K562 (cell line): ENCODE results near the gene GAL3ST2. TPM values are rescaled to one million over a fixed set of nuclear protein-coding genes. Genes with fewer than 3 reads are reported as not detected.
A peak's percentile ranks its signal among the peaks of the same experiment; 100 is the strongest.

Experiments used
- ATAC-seq: fragments of 200-7000 bp; cut with Tn5 transposase; 3 replicates; pipeline ENCODE4 v1.9.1; 2020; ENCODE audit warnings: moderate library complexity
- Bru-seq: library from RNA; stranded (reverse); fragments of 400-500 nt; gene quantifications from one replicate; lab custom pipeline; 2021; lab: Mats Ljungman, UMichigan
- BruChase-seq, 2 experiments: library from RNA; stranded (reverse); fragments of 400-500 nt; gene quantifications; one replicate each; lab custom pipeline; 2021; lab: Mats Ljungman, UMichigan
- BruUV-seq: library from RNA; stranded (reverse); fragments of 400-500 nt; replicated peaks from 2 replicates; lab custom pipeline; 2021; lab: Mats Ljungman, UMichigan
- CTCF ChIA-PET: fragments of 300-600 bp; formaldehyde crosslinking; extraction: SDS; loops from one replicate; lab custom pipeline; 2021; ENCODE audit warnings: low intra/inter-chr PET ratio; lab: Yijun Ruan, JAX
- POLR2A ChIA-PET: fragments of 300-600, 350-650 bp; sonication (Branson Sonifier 250); formaldehyde crosslinking; extraction: SDS; loops from one replicate; lab custom pipeline; 2021; ENCODE audit warnings: antibody characterized with exemption, inconsistent platforms; lab: Yijun Ruan, JAX
- DNase-seq, 4 experiments: peaks; one replicate each; pipeline versions ENCODE4 v3.0.0 to v3.0.0-alpha.2; 2011 to 2018; ENCODE audit warnings: low spot score in 3 of 4, mixed read lengths in 3 of 4; ENCODE audit errors: extremely low read depth in 1 of 4
- FAIRE-seq: peaks from 2 replicates; lab custom pipeline; 2011; peaks lifted over from hg19 to GRCh38; lab: Jason Lieb, UNC
- H2AFZ ChIP-seq: 2 replicates; pipeline ENCODE4 v1.6.0; 2011; ENCODE audit warnings: low read depth, low read length, control low read depth, inconsistent platforms
- H3K27ac ChIP-seq: fragments of 200-600 bp; 3 replicates; pipeline ENCODE4 v1.8.0; 2011; ENCODE audit warnings: low read depth, mild to moderate bottlenecking, control low read depth, inconsistent platforms, low read length, moderate library complexity, mixed read lengths; ENCODE audit errors: extremely low read depth
- H3K27me3 ChIP-seq, 2 experiments: fragments of 300-600 bp in 1 of 2; 2 replicates in 1 of 2; 3 replicates in 1 of 2; pipeline versions ENCODE4 v1.6.0 to v1.8.0; 2011; ENCODE audit warnings: inconsistent platforms in 2 of 2, low read length in 2 of 2, mild to moderate bottlenecking in 1 of 2, mixed read lengths in 1 of 2, moderate library complexity in 1 of 2; ENCODE audit not compliant: control insufficient read depth in 2 of 2, insufficient read depth in 2 of 2
- H3K36me3 ChIP-seq: fragments of 300-600 bp; 3 replicates; pipeline ENCODE4 v1.8.0; 2011; ENCODE audit warnings: mild to moderate bottlenecking, low read length, inconsistent platforms; ENCODE audit not compliant: control insufficient read depth, insufficient read depth
- H3K4me1 ChIP-seq, 2 experiments: fragments of 200-600 bp in 1 of 2; replicated peaks in 1 of 2; 2 replicates in 1 of 2; 3 replicates in 1 of 2; pipeline versions ENCODE4 v1.5.1 to v1.8.0; 2011; ENCODE audit warnings: inconsistent platforms in 2 of 2, low read length in 2 of 2, mild to moderate bottlenecking in 1 of 2, mixed read lengths in 1 of 2, moderate library complexity in 1 of 2; ENCODE audit not compliant: control insufficient read depth in 2 of 2, insufficient read depth in 2 of 2
- H3K4me2 ChIP-seq: 2 replicates; pipeline ENCODE4 v1.6.1; 2011; ENCODE audit warnings: low read length, control low read depth, inconsistent platforms, mixed read lengths; ENCODE audit not compliant: insufficient read depth
- H3K4me3 ChIP-seq: fragments of 200-600 bp; sonication (generic), shearing (Covaris generic); 2 replicates; pipeline ENCODE4 v1.5.1; 2016; ENCODE audit warnings: control low read depth, inconsistent platforms
- H3K79me2 ChIP-seq: fragments of 200-600 bp; 3 replicates; pipeline ENCODE4 v1.8.0; 2011; ENCODE audit warnings: low read length, inconsistent platforms; ENCODE audit not compliant: control insufficient read depth, insufficient read depth
- H3K9ac ChIP-seq, 2 experiments: 2 replicates each; pipeline versions ENCODE4 v1.6.0 to v1.6.1; 2011; ENCODE audit warnings: low read depth in 2 of 2, low read length in 2 of 2, control low read depth in 1 of 2, inconsistent platforms in 1 of 2, mild to moderate bottlenecking in 1 of 2, mixed read lengths in 1 of 2; ENCODE audit not compliant: insufficient read depth in 1 of 2
- H3K9me1 ChIP-seq: one replicate; pipeline ENCODE4 v1.6.0; 2011; ENCODE audit warnings: inconsistent platforms, mild to moderate bottlenecking, low read length, moderate library complexity; ENCODE audit not compliant: control insufficient read depth, insufficient read depth
- H3K9me3 ChIP-seq: replicated peaks from 2 replicates; pipeline ENCODE4 v1.5.1; 2011; ENCODE audit warnings: low read depth, low read length, inconsistent platforms; ENCODE audit not compliant: control insufficient read depth, insufficient read depth
- H4K20me1 ChIP-seq: replicated peaks from 2 replicates; pipeline ENCODE4 v1.6.1; 2011; ENCODE audit warnings: low read length, inconsistent platforms, mixed read lengths; ENCODE audit not compliant: control insufficient read depth, insufficient read depth
- CREB1 ChIP-seq, 2 experiments: sonication (generic) in 1 of 2; formaldehyde crosslinking in 1 of 2; IDR thresholded peaks; 2 replicates each; pipeline versions ENCODE4 v1.6.1 to v1.8.0; 2012 to 2022; ENCODE audit warnings: inconsistent platforms in 1 of 2, mild to moderate bottlenecking in 1 of 2, missing genetic modification reagents in 1 of 2, moderate library complexity in 1 of 2
- DMBX1 ChIP-seq: fragments of 250-450 bp; sonication (Bioruptor Pico); IDR thresholded peaks from 2 replicates; pipeline ENCODE4 v1.8.0; 2022; ENCODE audit warnings: inconsistent platforms, mild to moderate bottlenecking, moderate library complexity, borderline replicate concordance
- ELF2 ChIP-seq: fragments of 250-450 bp; sonication (Bioruptor Pico); IDR thresholded peaks from 2 replicates; pipeline ENCODE4 v1.5.0; 2021; ENCODE audit warnings: mild to moderate bottlenecking
- HDAC1 ChIP-seq, 2 experiments: fragments of 450-650 bp; IDR thresholded peaks; 2 replicates each; pipeline ENCODE4 v1.6.1; 2016 to 2017; ENCODE audit warnings: inconsistent platforms in 1 of 2, mild to moderate bottlenecking in 1 of 2, moderate library complexity in 1 of 2
- MCM2 ChIP-seq: fragments of 450-650 bp; IDR thresholded peaks from 2 replicates; pipeline ENCODE4 v1.6.1; 2017; ENCODE audit warnings: low read depth, mild to moderate bottlenecking
- NCOR1 ChIP-seq: fragments of 450-650 bp; IDR thresholded peaks from 2 replicates; pipeline ENCODE4 v1.6.1; 2016; ENCODE audit warnings: mild to moderate bottlenecking, moderate library complexity
- NFIX ChIP-seq: fragments of 250-450 bp; sonication (Bioruptor Pico); IDR thresholded peaks from 2 replicates; pipeline ENCODE4 v1.4.0; 2020; ENCODE audit warnings: low read depth, mild to moderate bottlenecking, moderate library complexity
- NR2F6 ChIP-seq: fragments of 450-650 bp; formaldehyde crosslinking; IDR thresholded peaks from 2 replicates; pipeline ENCODE4 v1.4.0; 2020; ENCODE audit warnings: mild to moderate bottlenecking
- OTX1 ChIP-seq: fragments of 450-650 bp; formaldehyde crosslinking; IDR thresholded peaks from 2 replicates; pipeline ENCODE4 v1.4.0; 2022; ENCODE audit warnings: mild to moderate bottlenecking
- PRPF4 ChIP-seq: fragments of 200-400 bp; formaldehyde crosslinking; IDR thresholded peaks from one replicate; pipeline ENCODE4 v1.6.1; 2017; ENCODE audit warnings: low read length, low read depth, mild to moderate bottlenecking; ENCODE audit not compliant: insufficient read depth, poor library complexity, severe bottlenecking
- TFAM ChIP-seq: fragments of 250-450 bp; sonication (Bioruptor Pico); conservative IDR thresholded peaks from 2 replicates; pipeline ENCODE4 v1.5.0; 2021; ENCODE audit warnings: mild to moderate bottlenecking, moderate library complexity
- XRCC5 ChIP-seq: fragments of 200-400 bp; formaldehyde crosslinking; IDR thresholded peaks from 2 replicates; pipeline ENCODE4 v1.6.1; 2017; ENCODE audit warnings: low read depth, mild to moderate bottlenecking, low read length
- ZNF12 ChIP-seq: sonication (generic); formaldehyde crosslinking; IDR thresholded peaks from 2 replicates; pipeline ENCODE4 v1.4.0; 2020; ENCODE audit warnings: mild to moderate bottlenecking, missing genetic modification reagents
- ZNF165 ChIP-seq: fragments of 250-450 bp; sonication (Bioruptor Pico); IDR thresholded peaks from 2 replicates; pipeline ENCODE4 v1.4.0; 2020; ENCODE audit warnings: borderline replicate concordance
- ZNF282 ChIP-seq: sonication (generic); formaldehyde crosslinking; IDR thresholded peaks from 2 replicates; pipeline ENCODE4 v1.8.1; 2023; ENCODE audit warnings: missing genetic modification reagents
- ZNF41 ChIP-seq: fragments of 250-450 bp; sonication (Bioruptor Pico); conservative IDR thresholded peaks from 2 replicates; pipeline ENCODE4 v1.4.0; 2020; ENCODE audit warnings: mild to moderate bottlenecking
- ZNF668 ChIP-seq: fragments of 250-450 bp; sonication (Bioruptor Pico); IDR thresholded peaks from 2 replicates; pipeline ENCODE4 v1.8.0; 2022; ENCODE audit warnings: mild to moderate bottlenecking, inconsistent platforms
- ZNF764 ChIP-seq: fragments of 250-450 bp; sonication (Bioruptor Pico); IDR thresholded peaks from 2 replicates; pipeline ENCODE4 v1.4.0; 2020; ENCODE audit warnings: low read depth, mild to moderate bottlenecking, moderate library complexity
- WGBS: fragments of 100-300 bp; shearing (Covaris generic); methylation state at CpG from one replicate; pipeline ENCODE4 v1.1.6; 2016; ENCODE audit warnings: low coverage, mixed read lengths; ENCODE audit not compliant: insufficient coverage; ENCODE audit errors: missing lambda C conversion rate; 5-methylcytosine and 5-hydroxymethylcytosine counted together
- in situ Hi-C: fragments of 300-500 bp; cut with MboI; formaldehyde crosslinking; loops from 4 replicates; pipeline ENCODE4 v1.15.0; 2018; ENCODE audit warnings: inconsistent platforms, mixed read lengths
- intact Hi-C: fragments of 100-400 bp; cut with micrococcal nuclease; formaldehyde crosslinking; loops from 2 replicates; pipeline ENCODE4 v1.14.2; 2022
- long read RNA-seq, 3 experiments: library from polyadenylated mRNA in 2 of 3; library from RNA in 1 of 3; unstranded in 2 of 3; stranded (forward) in 1 of 3; transcript quantifications; one replicate each; pipeline ENCODE4 v2.0.0, GENCODE V29; 2019 to 2022
- polyA minus RNA-seq, 3 experiments: library from RNA; depleted of rRNA, polyadenylated mRNA; stranded (reverse); fragments of >200 nt; gene quantifications; 2 replicates each; pipeline ENCODE4 v1.2.3, GENCODE V29; 2011
- polyA plus RNA-seq, 8 experiments: library from polyadenylated mRNA; depleted of rRNA in 4 of 8; stranded (reverse) in 5 of 8; unstranded in 3 of 8; fragments of >200 nt; fragmentation: Nextera tagmentation in 2 of 8; fragmentation: Illumina TruSeq in 1 of 8; extraction: Ambion mirVana in 2 of 8; extraction: Trizol in 1 of 8; gene quantifications; 2 replicates each; pipeline versions ENCODE4 v1.2.1 to v1.2.3, GENCODE V29; 2011 to 2014; ENCODE audit warnings: inconsistent platforms in 1 of 8, missing spikeins in 1 of 8
- total RNA-seq, 7 experiments: library from RNA; depleted of rRNA in 6 of 7; stranded (reverse); fragments of >200 nt in 6 of 7; fragmentation: Illumina TruSeq in 2 of 7; extraction: Trizol in 2 of 7; gene quantifications; 2 replicates each; pipeline versions ENCODE4 v1.2.1 to v1.2.3, GENCODE V29; 2011 to 2021; ENCODE audit warnings: low replicate concordance in 1 of 7
- TF ChIP-seq, protein P1 (sequence below): sonication (generic); formaldehyde crosslinking; IDR thresholded peaks from 2 replicates; pipeline ENCODE4 v1.9.0; 2022; ENCODE audit warnings: mild to moderate bottlenecking, missing genetic modification reagents

The GAL3ST2 gene
- 0.51 and 1.8 TPM in 2 replicates for total RNA-seq (2011; cell fraction: chromatin; rRNA removed; ENCODE audit: low replicate concordance)
- 1.8 and 2.2 TPM in 2 replicates for total RNA-seq (2011; cell fraction: nucleolus; rRNA removed)
- 1.1 TPM in 1 of 2 replicates, not detected in the other for total RNA-seq (2011; cell fraction: nucleoplasm; rRNA removed)
- 0.61 TPM in 1 of 2 replicates, not detected in the other for total RNA-seq (2014; rRNA removed)
- not detected in 2 replicates for total RNA-seq (2014; rRNA removed; fragmentation: Illumina TruSeq; extraction: Trizol)
- total RNA-seq (2015; rRNA removed; fragmentation: Illumina TruSeq; extraction: Trizol): not detected in 2 replicates
- 0.31 and 0.42 TPM in 2 replicates for total RNA-seq (2021)
- 0.08 TPM in 1 of 2 replicates, not detected in the other for polyA plus RNA-seq (2011; rRNA removed)
- not detected in 2 replicates for polyA plus RNA-seq (2011; cell fraction: cytosol; rRNA removed)
- 0.15 and 0.43 TPM in 2 replicates for polyA plus RNA-seq (2011; cell fraction: nucleus; rRNA removed)
- polyA plus RNA-seq (2012): 0.90 and 1.00 TPM in 2 replicates
- not detected in 2 replicates for polyA plus RNA-seq (2014; fragmentation: Illumina TruSeq; extraction: Trizol)
- polyA plus RNA-seq (2014; fragmentation: Nextera tagmentation; extraction: Ambion mirVana): not detected
- polyA plus RNA-seq (2014; rRNA removed): 0.38 TPM in 1 of 2 replicates, not detected in the other
- not detected in 2 replicates for polyA minus RNA-seq (2011; rRNA and poly(A)+ RNA removed)
- not detected in 2 replicates for polyA minus RNA-seq (2011; cell fraction: cytosol; rRNA and poly(A)+ RNA removed)
- 0.33 and 0.67 TPM in 2 replicates for polyA minus RNA-seq (2011; cell fraction: nucleus; rRNA and poly(A)+ RNA removed)
- percentile 21 among the genes with signal in this experiment for Bru-seq, nascent RNA
- percentile 23 among the genes with signal in this experiment for BruChase-seq, experiment 1, labeled RNA remaining after a 2-hour chase
- percentile 20 among the genes with signal in this experiment for BruChase-seq, experiment 2, labeled RNA remaining after a 6-hour chase
- long read RNA-seq, experiment 1: 0 reads
- long read RNA-seq, experiment 2: 0 reads
- long read RNA-seq, experiment 3: 0 reads

DNA sequence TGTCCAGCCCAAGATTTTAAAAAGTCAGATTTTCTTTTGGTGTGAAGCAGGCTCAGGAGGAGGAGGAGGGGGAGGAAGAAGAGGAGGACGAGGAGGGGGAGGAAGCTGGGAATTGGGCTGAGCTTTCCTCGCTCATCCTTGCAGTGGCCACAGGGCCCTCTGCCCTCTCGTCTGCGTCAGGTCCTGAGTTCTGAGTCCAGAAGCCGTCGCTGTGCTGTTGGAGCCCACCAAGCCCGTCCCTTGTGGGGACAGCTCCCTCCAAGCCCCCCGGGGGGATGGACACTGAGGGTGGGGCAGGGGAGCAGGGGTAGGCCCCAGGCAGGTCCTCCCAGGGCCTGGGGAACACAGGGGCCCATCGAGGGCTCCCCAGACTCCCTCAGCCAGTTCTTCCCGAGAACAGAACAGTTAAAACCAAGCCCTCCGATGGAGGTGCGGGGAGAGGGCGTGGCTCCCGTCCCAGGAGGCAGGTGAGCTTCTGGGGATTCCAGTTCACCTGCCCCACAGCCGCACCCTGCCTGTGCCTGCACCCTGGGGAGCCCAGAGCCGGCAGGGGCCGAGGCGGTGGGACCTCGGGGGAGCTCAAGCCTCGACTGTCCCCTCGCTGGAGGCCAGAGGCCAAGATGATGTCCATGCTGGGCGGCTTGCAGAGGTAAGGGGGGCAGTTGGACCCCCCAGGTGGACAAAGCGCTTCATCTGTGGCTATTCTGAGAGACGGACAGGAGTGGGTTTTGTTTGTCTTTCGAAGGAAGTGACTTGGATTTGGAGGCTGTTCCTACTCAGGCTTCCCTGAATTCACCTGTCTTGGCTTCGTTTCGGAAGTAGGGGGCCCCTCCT lies at the start of gene GAL3ST2:
GAL3ST2 (plus strand) TSS at position 487 of the 834 bp plus-strand sequence; CDS start at position 621, 134 bp downstream.
- intact Hi-C loops (no loop called here), in situ Hi-C loops (no loop called here)
- no peak for FAIRE-seq
- ChIA-PET POLR2A (interaction anchor here (0.6 to 0.7 kb wide), 2 partner anchors 8 to 14 kb away, joined by 3 read pairs; no protein-coding TSS in a partner anchor), CTCF (no interaction called here)
- H3K9me3 ChIP-seq: no peaks in the 10 kb centered on the region
- H3K9ac ChIP-seq: peak within 1 kb of the TSS in 1 of 2 experiments; percentile 26; a peak in 2 of 4 replicates
- BruUV-seq: no TSS peak
- peaks cover 0 to 53% of the 10 kb centered on the region in 2 experiments; a peak in 2 of 5 replicates for H3K4me1 ChIP-seq
- no peaks in the 10 kb centered on the region for H3K36me3 ChIP-seq
- H3K27ac ChIP-seq: no peak within 1 kb of the TSS
- 72% methylated on average over 9 of the region's 27 CpGs for WGBS
- no peak within 1 kb of the TSS for H3K4me3 ChIP-seq
- ATAC-seq: no peak
- no peaks in the 10 kb centered on the region for H3K9me1 ChIP-seq
- H3K4me2 ChIP-seq: no peak within 1 kb of the TSS
- H3K79me2 ChIP-seq: no peaks in the 10 kb centered on the region
- no peak for DNase-seq
- no peak within 1 kb of the TSS for H2AFZ ChIP-seq
- no peaks in the 10 kb centered on the region for H3K27me3 ChIP-seq
- no peaks in the 10 kb centered on the region for H4K20me1 ChIP-seq
- TF ChIP-seq DMBX1 (CRISPR knock-in tag) (no peak), TFAM (CRISPR knock-in tag) (no peak), ZNF12 (CRISPR knock-in tag) (no peak), ELF2 (CRISPR knock-in tag) (no peak), XRCC5 (no peak), NR2F6 (CRISPR knock-in tag) (no peak), NFIX (CRISPR knock-in tag) (no peak), ZNF41 (CRISPR knock-in tag) (no peak), ZNF668 (CRISPR knock-in tag) (no peak), NCOR1 (no peak), PRPF4 (no peak), MCM2 (no peak), ZNF282 (CRISPR knock-in tag) (no peak), CREB1 (IDR thresholded peaks at IDR 0.05) (no peak), CREB1 (CRISPR knock-in tag; IDR thresholded peaks at IDR 0.05) (no peak), OTX1 (CRISPR knock-in tag) (no peak), ZNF165 (CRISPR knock-in tag) (no peak), ZNF764 (CRISPR knock-in tag) (no peak), HDAC1 (IDR thresholded peaks at IDR 0.05) (no peak)
- TF ChIP-seq, protein P1, sequence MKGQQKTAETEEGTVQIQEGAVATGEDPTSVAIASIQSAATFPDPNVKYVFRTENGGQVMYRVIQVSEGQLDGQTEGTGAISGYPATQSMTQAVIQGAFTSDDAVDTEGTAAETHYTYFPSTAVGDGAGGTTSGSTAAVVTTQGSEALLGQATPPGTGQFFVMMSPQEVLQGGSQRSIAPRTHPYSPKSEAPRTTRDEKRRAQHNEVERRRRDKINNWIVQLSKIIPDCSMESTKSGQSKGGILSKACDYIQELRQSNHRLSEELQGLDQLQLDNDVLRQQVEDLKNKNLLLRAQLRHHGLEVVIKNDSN: no peak
